Placental epithelial cell (primary cell): Measurements from ENCODE around the gene PRR3. TPM values are rescaled to one million over a fixed set of nuclear protein-coding genes. Genes with fewer than 3 reads are reported as not detected.

ENCODE experiments used
- small RNA-seq: library from RNA; depleted of rRNA; stranded (forward); fragments of <200 nt; gene quantifications from one replicate; pipeline ENCODE3, GENCODE V24; 2012
- total RNA-seq: library from RNA; depleted of rRNA; stranded (reverse); fragments of >200 nt; gene quantifications from 2 replicates; pipeline ENCODE4 v1.2.3, GENCODE V29; 2012

Gene PRR3
- total RNA-seq = 6.1 and 10.6 TPM in 2 replicates

GRCh38 chr6:30556906-30557682 is at the start of gene PRR3:
TSS of gene PRR3 (plus strand) at chr6:30557295. CDS start at chr6:30557345, 50 bp downstream.

GRCh38 chr6:30556066-30556905 is 809 bp upstream of the PRR3 start, which contains the start of gene GNL1:
TSS of gene GNL1 (minus strand) at chr6:30556489. CDS start at chr6:30556203, 286 bp downstream.

GRCh38 chr6:30571075-30571761 is 14.1 kb downstream of the PRR3 start, which contains the start of gene ABCF1:
TSS of gene ABCF1 (plus strand) at chr6:30571442. CDS start at chr6:30571488, 46 bp downstream.

Small RNA genes within 50 kb of the gene (small RNA-seq; reads per million reads assigned to genes)
- gene MIR877 = 2.5 reads per million, percentile 83 among the genes with 10 or more reads in this experiment

Other genes starting within 250 kb of the PRR3 start
- 14.9 and 18.0 TPM in 2 replicates for gene TRIM39, start 230.4 kb upstream of the PRR3 start, total RNA-seq
- gene RPP21, start 212.1 kb upstream of the PRR3 start, total RNA-seq = 19.2 and 47.5 TPM in 2 replicates
- gene HLA-E, start 67.8 kb upstream of the PRR3 start, total RNA-seq = 104 and 261 TPM in 2 replicates
- gene GNL1, start 806 bp upstream of the PRR3 start, total RNA-seq = 59.3 and 84.8 TPM in 2 replicates
- 45.9 and 46.0 TPM in 2 replicates for gene ABCF1, start 14.1 kb downstream of the PRR3 start, total RNA-seq
- 36.0 and 55.4 TPM in 2 replicates for gene PPP1R10, start 59.9 kb downstream of the PRR3 start, total RNA-seq
- gene MRPS18B, start 60.5 kb downstream of the PRR3 start, total RNA-seq = 70.3 and 74.9 TPM in 2 replicates
- 6.7 and 11.8 TPM in 2 replicates for gene ATAT1, start 69.6 kb downstream of the PRR3 start, total RNA-seq
- 3.1 and 4.3 TPM in 2 replicates for gene C6orf136, start 89.8 kb downstream of the PRR3 start, total RNA-seq
- gene DHX16, start 115.7 kb downstream of the PRR3 start, total RNA-seq = 28.3 and 30.8 TPM in 2 replicates
- 31.4 and 43.8 TPM in 2 replicates for gene PPP1R18, start 129.3 kb downstream of the PRR3 start, total RNA-seq
- gene NRM, start 133.7 kb downstream of the PRR3 start, total RNA-seq = 9.0 and 9.2 TPM in 2 replicates
- gene MDC1, start 160.0 kb downstream of the PRR3 start, total RNA-seq = 6.7 and 7.9 TPM in 2 replicates
- 423 and 1,233 TPM in 2 replicates for gene TUBB, start 163.1 kb downstream of the PRR3 start, total RNA-seq
- gene FLOT1, start 185.4 kb downstream of the PRR3 start, total RNA-seq = 56.4 and 87.2 TPM in 2 replicates
- 46.3 and 236 TPM in 2 replicates for gene IER3, start 187.3 kb downstream of the PRR3 start, total RNA-seq